Neural crest cell (in vitro differentiated cells): ENCODE data around the gene EXOC4. TPM values are rescaled to one million over a fixed set of nuclear protein-coding genes. Genes with fewer than 3 reads are reported as not detected.

ENCODE experiments used
- DNase-seq: peaks from one replicate; pipeline ENCODE4 v3.0.0; 2021; ENCODE audit warnings: low read depth, mixed read lengths, low spot score
- H3K27ac Mint-ChIP-seq: one replicate; pipeline ENCODE4 v1.8.0; 2021; ENCODE audit warnings: mild to moderate bottlenecking, mixed read lengths; ENCODE audit not compliant: unreplicated experiment
- H3K27me3 Mint-ChIP-seq: 2 replicates; pipeline ENCODE4 v1.8.0; 2021; ENCODE audit warnings: low read depth, mild to moderate bottlenecking, mixed read lengths
- H3K36me3 Mint-ChIP-seq: 2 replicates; pipeline ENCODE4 v1.8.0; 2021; ENCODE audit warnings: low read depth, mild to moderate bottlenecking, mixed read lengths
- H3K4me1 Mint-ChIP-seq: 2 replicates; pipeline ENCODE4 v1.8.0; 2021; ENCODE audit warnings: mixed read lengths
- H3K4me3 Mint-ChIP-seq: one replicate; pipeline ENCODE4 v1.8.0; 2021; ENCODE audit warnings: mild to moderate bottlenecking, mixed read lengths
- H3K9me3 Mint-ChIP-seq: 2 replicates; pipeline ENCODE4 v1.8.0; 2021; ENCODE audit warnings: mixed read lengths
- CTCF ChIP-seq: fragments of 200-600 bp; sonication (generic); conservative IDR thresholded peaks from 2 replicates; pipeline ENCODE4 v1.5.0; 2021; ENCODE audit warnings: antibody characterized with exemption, mild to moderate bottlenecking
- total RNA-seq: library from RNA; stranded (reverse); gene quantifications from 2 replicates; pipeline ENCODE4 v1.2.1, GENCODE V29; 2021

EXOC4 gene
- total RNA-seq, 1 donor from 2014 or later: 79.7 TPM

- TF ChIP-seq CTCF: no peak
- H3K27me3 Mint-ChIP-seq: no peaks in the 10 kb centered on the region
- H3K36me3 Mint-ChIP-seq: peaks cover 9% of the 10 kb centered on the region
- H3K4me1 Mint-ChIP-seq: no peaks in the 10 kb centered on the region
- H3K4me3 Mint-ChIP-seq: no peak overlapping the region
- peaks cover 2% of the 10 kb centered on the region for H3K9me3 Mint-ChIP-seq
- DNase-seq: no peak
- H3K27ac Mint-ChIP-seq: no peak overlapping the region
Observed at GRCh38 chr7:133513608-133514007, 260.7 kb downstream of the EXOC4 start.

- Mint-ChIP-seq H3K4me3 (no peak overlapping the region), H3K27me3 (no peaks in the 10 kb centered on the region), H3K27ac (no peak overlapping the region), H3K4me1 (no peaks in the 10 kb centered on the region), H3K9me3 (peaks cover 2% of the 10 kb centered on the region), H3K36me3 (peaks cover 9% of the 10 kb centered on the region)
- no peak for TF ChIP-seq CTCF
- DNase-seq: no peak
Observed at GRCh38 chr7:133514551-133514950, 261.7 kb downstream of the EXOC4 start.

- H3K4me1 Mint-ChIP-seq: no peaks in the 10 kb centered on the region
- H3K27me3 Mint-ChIP-seq: no peaks in the 10 kb centered on the region
- no peak for TF ChIP-seq CTCF
- H3K36me3 Mint-ChIP-seq: peaks cover 6% of the 10 kb centered on the region
- no peaks in the 10 kb centered on the region for H3K9me3 Mint-ChIP-seq
- DNase-seq: no peak
- no peak overlapping the region for H3K4me3 Mint-ChIP-seq
- H3K27ac Mint-ChIP-seq: no peak overlapping the region
Observed at GRCh38 chr7:133517766-133518165, 264.9 kb downstream of the EXOC4 start.

GRCh38 chr7:133518718-133519117 is 265.8 kb downstream of the EXOC4 start:
- DNase-seq: no peak
- peaks cover 6% of the 10 kb centered on the region for H3K36me3 Mint-ChIP-seq

GRCh38 chr7:133520248-133520647 is 267.4 kb downstream of the EXOC4 start:
- Mint-ChIP-seq H3K4me3 (no peak overlapping the region), H3K4me1 (no peaks in the 10 kb centered on the region), H3K36me3 (peaks cover 6% of the 10 kb centered on the region), H3K27ac (no peak overlapping the region), H3K9me3 (peaks cover 2% of the 10 kb centered on the region), H3K27me3 (no peaks in the 10 kb centered on the region)
- DNase-seq: no peak
- TF ChIP-seq CTCF: no peak

More at GRCh38 chr7:133518718-133519117, 265.8 kb downstream of the EXOC4 start:
- Mint-ChIP-seq H3K27me3 (no peaks in the 10 kb centered on the region), H3K4me3 (no peak overlapping the region), H3K4me1 (no peaks in the 10 kb centered on the region), H3K9me3 (no peaks in the 10 kb centered on the region), H3K27ac (no peak overlapping the region)
- no peak for TF ChIP-seq CTCF

- DNase-seq: no peak
- H3K9me3 Mint-ChIP-seq: peaks cover 2% of the 10 kb centered on the region
- H3K27ac Mint-ChIP-seq: no peak overlapping the region
- no peaks in the 10 kb centered on the region for H3K4me1 Mint-ChIP-seq
- peaks cover 2% of the 10 kb centered on the region for H3K36me3 Mint-ChIP-seq
- no peak for TF ChIP-seq CTCF
- no peaks in the 10 kb centered on the region for H3K27me3 Mint-ChIP-seq
- H3K4me3 Mint-ChIP-seq: no peak overlapping the region
Observed at GRCh38 chr7:133522501-133522900, 269.6 kb downstream of the EXOC4 start.
